Fibroblast of the aortic adventitia (primary cell): ENCODE data around the gene PTCD1. TPM values are rescaled to one million over a fixed set of nuclear protein-coding genes. Genes with fewer than 3 reads are reported as not detected.
A peak's percentile ranks its signal among the peaks of the same experiment; 100 is the strongest.
"Not testable (repeated sequence)": the region's sequence is repeated elsewhere in the genome, so short reads cannot be mapped to it uniquely, and the experiment has no call there.

Experiments
- DNase-seq: peaks from one replicate; pipeline ENCODE4 v3.0.0-alpha.2; 2010; ENCODE audit warnings: low read depth
- H3K4me3 ChIP-seq: 2 replicates; pipeline ENCODE4 v1.5.1; 2011; ENCODE audit warnings: low read depth, mild to moderate bottlenecking, control low read depth, low read length, moderate library complexity
- CTCF ChIP-seq: IDR thresholded peaks from 2 replicates; pipeline ENCODE4 v1.5.1; 2011; ENCODE audit warnings: mild to moderate bottlenecking, low read length, control low read depth, inconsistent platforms; ENCODE audit not compliant: insufficient read depth
- total RNA-seq: library from RNA; depleted of rRNA; stranded (reverse); fragments of >200 nt; gene quantifications from 2 replicates; pipeline ENCODE4 v1.2.3, GENCODE V29; 2012; ENCODE audit warnings: low replicate concordance

Gene PTCD1
- total RNA-seq, 1 donor, result 4.4 TPM

GRCh38 chr7:99392046-99392445 is 46.6 kb downstream of the PTCD1 start:
- no peak overlapping the region for H3K4me3 ChIP-seq
- TF ChIP-seq CTCF, result no peak
- no peak for DNase-seq

GRCh38 chr7:99390941-99391602 is 47.5 kb downstream of the PTCD1 start:
- no peak for DNase-seq
- no peak overlapping the region for H3K4me3 ChIP-seq
- TF ChIP-seq CTCF, result no peak

- H3K4me3 ChIP-seq, result no peak overlapping the region
- no peak for DNase-seq
- no peak for TF ChIP-seq CTCF
These were observed 48.8 kb downstream of the PTCD1 start for GRCh38 chr7:99389772-99390171.

GRCh38 chr7:99387912-99388311 is 50.7 kb downstream of the PTCD1 start:
- no peak for TF ChIP-seq CTCF
- no peak overlapping the region for H3K4me3 ChIP-seq
- no peak for DNase-seq

- H3K4me3 ChIP-seq, DNase-seq: not testable (repeated sequence)
These were observed 51.4 kb downstream of the PTCD1 start for GRCh38 chr7:99387239-99387635.

- no peak overlapping the region for H3K4me3 ChIP-seq
- peak; percentile 26 for TF ChIP-seq CTCF
- DNase-seq, result peak; percentile 56
These were observed 51.9 kb downstream of the PTCD1 start for GRCh38 chr7:99386584-99387238.

GRCh38 chr7:99385564-99385963 is 53.0 kb downstream of the PTCD1 start:
- TF ChIP-seq CTCF, result no peak
- no peak overlapping the region for H3K4me3 ChIP-seq
- DNase-seq, result no peak
